Measurements from ENCODE around the gene MT1F. TPM values are rescaled to one million over a fixed set of nuclear protein-coding genes. Genes with fewer than 3 reads are reported as not detected.

MT1F gene
- total RNA-seq, 1 experiment from 2014 or later = 36.3 TPM

DNA sequence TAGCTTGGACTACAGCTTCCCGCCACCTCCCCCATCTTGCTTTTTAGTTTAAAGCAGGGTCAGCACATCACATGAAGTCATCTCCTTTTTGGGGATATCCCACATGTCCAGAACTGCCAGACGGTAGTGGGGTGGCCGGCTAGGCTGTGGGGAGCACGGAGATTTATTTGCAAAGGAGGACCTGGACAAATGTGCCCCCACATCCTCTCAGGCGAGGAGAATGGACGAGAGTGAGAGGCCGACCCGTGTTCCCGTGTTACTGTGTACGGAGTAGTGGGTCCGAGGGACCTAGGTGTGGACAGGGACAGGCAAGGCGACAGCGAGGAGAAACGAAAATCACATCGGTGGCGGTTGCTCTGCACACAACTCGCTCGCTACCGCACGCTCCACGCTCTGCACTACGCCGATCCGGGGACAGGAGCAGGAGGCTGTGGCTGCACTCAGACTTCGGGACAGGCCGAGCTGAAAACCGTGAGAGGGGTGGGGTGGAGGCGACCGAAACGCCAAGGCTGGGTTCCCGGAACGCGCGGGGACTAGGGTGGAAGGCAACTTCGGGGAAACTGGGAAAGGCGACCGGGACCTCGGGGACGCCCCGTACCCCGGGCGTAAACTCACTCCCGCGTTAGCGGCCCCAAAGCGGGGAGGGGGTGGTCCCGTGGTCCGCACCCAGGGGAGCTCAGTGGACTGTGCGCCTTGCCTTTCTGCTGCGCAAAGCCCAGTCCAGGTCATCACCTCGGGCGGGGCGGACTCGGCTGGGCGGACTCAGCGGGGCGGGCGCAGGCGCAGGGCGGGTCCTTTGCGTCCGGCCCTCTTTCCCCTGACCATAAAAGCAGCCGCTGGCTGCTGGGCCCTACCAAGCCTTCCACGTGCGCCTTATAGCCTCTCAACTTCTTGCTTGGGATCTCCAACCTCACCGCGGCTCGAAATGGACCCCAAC, 19.7 kb upstream of the MT1F start, which contains the start of gene MT1A:
MT1A (plus strand) TSS at position 853 of the 937 bp plus-strand sequence; CDS start at position 926, 73 bp downstream.
- H3K9me2 ChIP-seq (replicated peaks; ENCODE audit: insufficient read depth, low read length) = no peaks in the 10 kb centered on the region
- no peaks in the 10 kb centered on the region for H3K79me2 ChIP-seq (ENCODE audit: low read length)
- H3K27ac ChIP-seq (ENCODE audit: low read length) = no peak within 1 kb of the TSS
- no peaks in the 10 kb centered on the region for H3K36me3 ChIP-seq (ENCODE audit: insufficient read depth, low read length)
- H3K4me2 ChIP-seq (ENCODE audit: low read depth, low read length, poor library complexity, severe bottlenecking) = no peak within 1 kb of the TSS
- H3K4me3 ChIP-seq (ENCODE audit: low read length) = no peak within 1 kb of the TSS
- no peak for DNase-seq
- H4K20me1 ChIP-seq (ENCODE audit: insufficient read depth, low read depth, low read length) = no peaks in the 10 kb centered on the region
- no peak within 1 kb of the TSS for H2AFZ ChIP-seq (ENCODE audit: low read length)
- no peaks in the 10 kb centered on the region for H3K27me3 ChIP-seq (ENCODE audit: low read length)
- no peak within 1 kb of the TSS for H3K9ac ChIP-seq (ENCODE audit: low read length)
- peaks cover 26% of the 10 kb centered on the region for H3K4me1 ChIP-seq (ENCODE audit: low read length)
- no peaks in the 10 kb centered on the region for H3K9me3 ChIP-seq (ENCODE audit: low read length)

DNA sequence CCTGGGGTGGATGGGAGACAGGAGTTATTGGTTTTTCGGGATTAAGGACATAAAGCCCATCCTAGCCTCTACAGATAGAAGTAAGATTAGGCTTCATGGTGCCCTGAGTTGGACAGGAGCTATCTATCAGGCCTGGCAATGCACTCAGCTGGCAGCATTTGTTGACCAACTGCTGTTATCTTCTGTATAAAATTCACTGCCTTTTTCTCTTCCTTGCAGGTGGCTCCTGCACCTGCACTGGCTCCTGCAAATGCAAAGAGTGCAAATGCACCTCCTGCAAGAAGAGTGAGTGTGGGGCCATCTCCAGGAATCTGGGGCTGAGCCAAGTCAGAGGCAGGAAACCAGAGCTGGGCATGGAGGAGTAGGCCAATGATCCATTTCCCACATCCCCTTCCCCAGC, 18.7 kb upstream of the MT1F start:
- no peak overlapping the region for H2AFZ ChIP-seq (ENCODE audit: low read length)
- no peak overlapping the region for H3K4me2 ChIP-seq (ENCODE audit: low read depth, low read length, poor library complexity, severe bottlenecking)
- H4K20me1 ChIP-seq (ENCODE audit: insufficient read depth, low read depth, low read length) = no peaks in the 10 kb centered on the region
- H3K79me2 ChIP-seq (ENCODE audit: low read length) = no peaks in the 10 kb centered on the region
- peaks cover 34% of the 10 kb centered on the region for H3K4me1 ChIP-seq (ENCODE audit: low read length)
- no peak overlapping the region for H3K4me3 ChIP-seq (ENCODE audit: low read length)
- no peak overlapping the region for H3K27ac ChIP-seq (ENCODE audit: low read length)
- no peak for DNase-seq
- H3K9me3 ChIP-seq (ENCODE audit: low read length) = no peaks in the 10 kb centered on the region
- H3K27me3 ChIP-seq (ENCODE audit: low read length) = no peaks in the 10 kb centered on the region
- no peaks in the 10 kb centered on the region for H3K9me2 ChIP-seq (replicated peaks; ENCODE audit: insufficient read depth, low read length)
- no peak overlapping the region for H3K9ac ChIP-seq (ENCODE audit: low read length)
- H3K36me3 ChIP-seq (ENCODE audit: insufficient read depth, low read length) = no peaks in the 10 kb centered on the region

DNA sequence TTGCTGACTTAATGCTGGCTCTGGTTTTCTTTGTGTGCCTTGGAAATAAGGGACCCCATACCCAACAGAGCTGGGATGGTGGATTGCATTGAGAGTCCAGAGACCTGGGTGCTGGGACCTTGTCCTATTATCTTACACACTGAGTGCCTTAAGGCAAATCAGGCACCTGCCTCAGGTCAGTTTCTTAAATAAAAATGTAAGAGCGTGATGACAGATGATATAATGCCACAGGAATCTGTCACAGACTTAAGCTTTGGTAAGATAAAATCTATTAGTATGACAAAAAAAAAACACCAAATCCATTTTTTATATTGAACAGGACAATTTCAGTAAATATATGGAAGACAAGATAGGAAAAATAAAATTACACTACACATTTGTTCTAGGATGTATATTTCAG, 17.7 kb upstream of the MT1F start:
- H3K9ac ChIP-seq (ENCODE audit: low read length) = no peak overlapping the region
- no peak overlapping the region for H3K4me2 ChIP-seq (ENCODE audit: low read depth, low read length, poor library complexity, severe bottlenecking)
- H3K27me3 ChIP-seq (ENCODE audit: low read length) = no peaks in the 10 kb centered on the region
- H3K4me3 ChIP-seq (ENCODE audit: low read length) = no peak overlapping the region
- DNase-seq = no peak
- no peaks in the 10 kb centered on the region for H3K79me2 ChIP-seq (ENCODE audit: low read length)
- no peak overlapping the region for H3K27ac ChIP-seq (ENCODE audit: low read length)
- no peaks in the 10 kb centered on the region for H3K36me3 ChIP-seq (ENCODE audit: insufficient read depth, low read length)
- no peak overlapping the region for H2AFZ ChIP-seq (ENCODE audit: low read length)
- no peaks in the 10 kb centered on the region for H4K20me1 ChIP-seq (ENCODE audit: insufficient read depth, low read depth, low read length)
- H3K9me2 ChIP-seq (replicated peaks; ENCODE audit: insufficient read depth, low read length) = no peaks in the 10 kb centered on the region
- H3K4me1 ChIP-seq (ENCODE audit: low read length) = peaks cover 45% of the 10 kb centered on the region
- no peaks in the 10 kb centered on the region for H3K9me3 ChIP-seq (ENCODE audit: low read length)

GRCh38 chr16:56641166-56641565, 16.6 kb upstream of the MT1F start:
- no peak overlapping the region for H3K9ac ChIP-seq (ENCODE audit: low read length)
- H2AFZ ChIP-seq (ENCODE audit: low read length) = no peak overlapping the region
- H4K20me1 ChIP-seq (ENCODE audit: insufficient read depth, low read depth, low read length) = no peaks in the 10 kb centered on the region
- H3K27me3 ChIP-seq (ENCODE audit: low read length) = no peaks in the 10 kb centered on the region
- no peaks in the 10 kb centered on the region for H3K79me2 ChIP-seq (ENCODE audit: low read length)
- H3K4me3 ChIP-seq (ENCODE audit: low read length) = no peak overlapping the region
- no peaks in the 10 kb centered on the region for H3K9me3 ChIP-seq (ENCODE audit: low read length)
- H3K9me2 ChIP-seq (replicated peaks; ENCODE audit: insufficient read depth, low read length) = no peaks in the 10 kb centered on the region
- peaks cover 56% of the 10 kb centered on the region for H3K4me1 ChIP-seq (ENCODE audit: low read length)
- H3K36me3 ChIP-seq (ENCODE audit: insufficient read depth, low read length) = no peaks in the 10 kb centered on the region
- no peak for DNase-seq
- H3K27ac ChIP-seq (ENCODE audit: low read length) = no peak overlapping the region
- H3K4me2 ChIP-seq (ENCODE audit: low read depth, low read length, poor library complexity, severe bottlenecking) = no peak overlapping the region

DNA sequence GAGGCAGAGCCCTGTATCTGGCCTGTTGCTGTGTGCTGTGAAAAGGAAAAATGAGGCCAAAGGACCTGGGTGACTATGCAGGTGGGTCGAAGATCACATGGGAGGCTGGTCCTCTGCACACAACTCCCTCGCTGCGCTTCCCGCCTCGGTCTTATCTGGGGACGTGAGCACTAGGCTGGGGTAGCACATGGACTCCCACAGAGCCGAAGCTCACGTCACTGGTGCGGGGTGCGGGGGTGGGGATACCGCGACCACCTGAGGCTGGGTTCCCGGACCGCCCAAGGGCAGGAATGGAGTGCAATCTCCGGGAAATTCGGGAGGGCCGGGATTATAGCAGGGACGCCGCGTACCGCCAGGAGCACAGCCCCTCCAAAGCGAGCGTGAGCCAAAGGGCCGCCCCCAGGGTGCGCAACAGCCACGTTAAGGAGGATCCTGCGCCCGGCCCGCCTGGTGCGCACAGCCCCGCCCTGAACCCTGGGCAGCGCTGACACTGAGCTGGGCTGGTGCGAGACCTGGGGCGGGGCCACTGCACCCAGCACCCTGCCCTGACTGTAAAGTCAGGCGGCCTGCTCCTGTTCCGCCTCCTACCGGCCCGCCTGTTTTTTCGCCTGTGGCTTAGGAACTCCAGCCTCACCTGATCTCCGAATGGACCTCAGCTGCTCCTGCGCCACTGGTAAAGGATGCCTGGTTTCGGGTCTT, 14.5 kb upstream of the MT1F start:
- Histone ChIP-seq H3K4me2 (ENCODE audit: low read depth, low read length, poor library complexity, severe bottlenecking) (peak overlapping the region; percentile 66), H4K20me1 (ENCODE audit: insufficient read depth, low read depth, low read length) (no peaks in the 10 kb centered on the region), H3K79me2 (ENCODE audit: low read length) (no peaks in the 10 kb centered on the region), H3K9ac (ENCODE audit: low read length) (peak overlapping the region; percentile 69), H3K9me3 (ENCODE audit: low read length) (no peaks in the 10 kb centered on the region), H3K4me3 (ENCODE audit: low read length) (peak overlapping the region; percentile 62), H3K36me3 (ENCODE audit: insufficient read depth, low read length) (no peaks in the 10 kb centered on the region), H3K27me3 (ENCODE audit: low read length) (no peaks in the 10 kb centered on the region), H3K27ac (ENCODE audit: low read length) (no peak overlapping the region), H3K4me1 (ENCODE audit: low read length) (peaks cover 65% of the 10 kb centered on the region), H3K9me2 (replicated peaks; ENCODE audit: insufficient read depth, low read length) (no peaks in the 10 kb centered on the region), H2AFZ (ENCODE audit: low read length) (peak overlapping the region; percentile 58; the same call in 1 of the 2 replicates)
- DNase-seq = peak; percentile 96

DNA sequence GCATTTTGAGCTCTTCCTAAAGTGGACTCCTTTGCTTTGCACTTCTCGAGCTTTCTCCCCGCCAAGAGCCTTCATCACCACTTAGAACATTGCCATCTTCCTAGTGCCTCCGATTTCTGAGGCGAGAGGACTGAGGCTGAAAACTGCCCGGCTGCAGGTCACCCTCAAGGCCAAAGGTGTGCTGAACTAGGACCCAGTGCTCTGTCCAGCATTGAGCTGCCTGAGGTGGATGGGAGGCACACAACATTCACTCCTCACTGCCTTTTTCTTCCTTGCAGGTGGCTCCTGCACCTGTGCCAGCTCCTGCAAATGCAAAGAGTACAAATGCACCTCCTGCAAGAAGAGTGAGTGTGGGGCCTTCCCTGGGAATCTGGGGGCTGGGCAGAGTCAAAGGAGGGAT, 13.9 kb upstream of the MT1F start:
- peak overlapping the region; percentile 62 for H3K4me3 ChIP-seq (ENCODE audit: low read length)
- H3K9ac ChIP-seq (ENCODE audit: low read length) = peak overlapping the region; percentile 69
- no peaks in the 10 kb centered on the region for H3K27me3 ChIP-seq (ENCODE audit: low read length)

GRCh38 chr16:56645311-56645710, 12.4 kb upstream of the MT1F start:
- no peaks in the 10 kb centered on the region for H3K9me3 ChIP-seq (ENCODE audit: low read length)

More for the DNA sequence above, 13.9 kb upstream of the MT1F start:
- H3K9me2 ChIP-seq (replicated peaks; ENCODE audit: insufficient read depth, low read length) = no peaks in the 10 kb centered on the region
- peak overlapping the region; percentile 66 for H3K4me2 ChIP-seq (ENCODE audit: low read depth, low read length, poor library complexity, severe bottlenecking)
- no peaks in the 10 kb centered on the region for H4K20me1 ChIP-seq (ENCODE audit: insufficient read depth, low read depth, low read length)
- no peaks in the 10 kb centered on the region for H3K79me2 ChIP-seq (ENCODE audit: low read length)
- no peak for DNase-seq
- no peaks in the 10 kb centered on the region for H3K36me3 ChIP-seq (ENCODE audit: insufficient read depth, low read length)
- no peak overlapping the region for H3K27ac ChIP-seq (ENCODE audit: low read length)
- no peaks in the 10 kb centered on the region for H3K9me3 ChIP-seq (ENCODE audit: low read length)
- H2AFZ ChIP-seq (ENCODE audit: low read length) = peak overlapping the region; percentile 50; the same call in 1 of the 2 replicates
- peaks cover 64% of the 10 kb centered on the region for H3K4me1 ChIP-seq (ENCODE audit: low read length)

DNA sequence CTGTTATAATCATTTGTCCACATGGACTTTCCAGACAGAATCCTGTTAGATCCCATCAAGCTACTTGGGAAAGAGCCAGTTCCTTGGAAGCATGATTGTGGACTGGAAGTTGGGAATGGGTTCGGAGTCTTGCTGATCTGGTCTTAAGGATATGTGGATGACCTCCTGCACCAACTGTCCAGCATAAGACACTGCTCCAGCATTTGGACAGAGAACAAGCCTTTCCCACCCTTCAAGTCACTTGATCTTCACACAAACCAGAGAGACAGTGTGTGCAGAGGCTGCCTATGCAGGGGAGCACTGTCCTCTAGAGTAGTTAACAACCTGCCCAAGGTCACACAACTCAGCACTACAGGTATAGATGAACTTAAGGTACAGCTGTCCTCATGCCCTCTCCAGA, 11.9 kb upstream of the MT1F start:
- Histone ChIP-seq H3K36me3 (ENCODE audit: insufficient read depth, low read length) (no peaks in the 10 kb centered on the region), H3K4me2 (ENCODE audit: low read depth, low read length, poor library complexity, severe bottlenecking) (peak overlapping the region; percentile 57), H4K20me1 (ENCODE audit: insufficient read depth, low read depth, low read length) (no peaks in the 10 kb centered on the region), H3K27ac (ENCODE audit: low read length) (no peak overlapping the region; the same call in 1 of the 2 replicates), H3K4me3 (ENCODE audit: low read length) (no peak overlapping the region), H3K27me3 (ENCODE audit: low read length) (no peaks in the 10 kb centered on the region), H3K4me1 (ENCODE audit: low read length) (peaks cover 56% of the 10 kb centered on the region), H3K9ac (ENCODE audit: low read length) (no peak overlapping the region), H3K79me2 (ENCODE audit: low read length) (no peaks in the 10 kb centered on the region), H3K9me2 (replicated peaks; ENCODE audit: insufficient read depth, low read length) (no peaks in the 10 kb centered on the region), H3K9me3 (ENCODE audit: low read length) (no peaks in the 10 kb centered on the region), H2AFZ (ENCODE audit: low read length) (no peak overlapping the region)
- no peak for DNase-seq

More at GRCh38 chr16:56645311-56645710, 12.4 kb upstream of the MT1F start:
- Histone ChIP-seq H3K4me2 (ENCODE audit: low read depth, low read length, poor library complexity, severe bottlenecking) (peak overlapping the region; percentile 12), H2AFZ (ENCODE audit: low read length) (no peak overlapping the region), H3K4me1 (ENCODE audit: low read length) (peaks cover 56% of the 10 kb centered on the region), H3K9me2 (replicated peaks; ENCODE audit: insufficient read depth, low read length) (no peaks in the 10 kb centered on the region), H3K9ac (ENCODE audit: low read length) (0 out of 2 replicates have a peak overlapping the region, but pooled peaks have one; percentile 11), H3K4me3 (ENCODE audit: low read length) (no peak overlapping the region), H3K79me2 (ENCODE audit: low read length) (no peaks in the 10 kb centered on the region), H4K20me1 (ENCODE audit: insufficient read depth, low read depth, low read length) (no peaks in the 10 kb centered on the region), H3K36me3 (ENCODE audit: insufficient read depth, low read length) (no peaks in the 10 kb centered on the region), H3K27ac (ENCODE audit: low read length) (no peak overlapping the region), H3K27me3 (ENCODE audit: low read length) (no peaks in the 10 kb centered on the region)
- no peak for DNase-seq

Measured in Karpas-422 (cell line).